T-helper 2 cell treated with Interferon-gamma antibody and Interleukin-4, amounts not matched to agents 5 μg/mL and 100 μg/mL, for 36 hours (primary cell): ENCODE results near the gene IRF6.

Experiments used
- DNase-seq: peaks from one replicate; pipeline ENCODE4 v3.0.0; 2021; ENCODE audit warnings: low spot score
- H3K27ac Mint-ChIP-seq: one replicate; pipeline ENCODE4 v1.8.0; 2021; ENCODE audit warnings: mild to moderate bottlenecking, mixed read lengths
- H3K27me3 Mint-ChIP-seq: one replicate; pipeline ENCODE4 v1.8.0; 2021; ENCODE audit warnings: low read depth, mixed read lengths
- H3K36me3 Mint-ChIP-seq: one replicate; pipeline ENCODE4 v1.8.0; 2021; ENCODE audit warnings: low read depth, mixed read lengths
- H3K4me1 Mint-ChIP-seq: one replicate; pipeline ENCODE4 v1.8.0; 2021; ENCODE audit warnings: low read depth, mixed read lengths
- H3K4me3 Mint-ChIP-seq: one replicate; pipeline ENCODE4 v1.8.0; 2022; ENCODE audit warnings: mild to moderate bottlenecking, moderate library complexity, mixed read lengths
- H3K9me3 Mint-ChIP-seq: one replicate; pipeline ENCODE4 v1.8.0; 2021; ENCODE audit warnings: mixed read lengths

Gene IRF6

GRCh38 chr1:209752890-209753289 lies 53.1 kb downstream of the IRF6 start:
- no peaks in the 10 kb centered on the region for H3K27me3 Mint-ChIP-seq
- H3K4me3 Mint-ChIP-seq, result peak overlapping the region; percentile 80
- H3K9me3 Mint-ChIP-seq, result no peaks in the 10 kb centered on the region
- DNase-seq, result no peak
- H3K27ac Mint-ChIP-seq, result peak overlapping the region; percentile 99
- H3K36me3 Mint-ChIP-seq, result peaks cover 24% of the 10 kb centered on the region
- H3K4me1 Mint-ChIP-seq, result peaks cover 65% of the 10 kb centered on the region

GRCh38 chr1:209751627-209752231 lies 54.2 kb downstream of the IRF6 start:
- DNase-seq, result peak; percentile 73
- peak overlapping the region; percentile 80 for H3K4me3 Mint-ChIP-seq
- H3K4me1 Mint-ChIP-seq, result peaks cover 75% of the 10 kb centered on the region
- H3K36me3 Mint-ChIP-seq, result peaks cover 13% of the 10 kb centered on the region
- peak overlapping the region; percentile 99 for H3K27ac Mint-ChIP-seq
- H3K9me3 Mint-ChIP-seq, result no peaks in the 10 kb centered on the region
- H3K27me3 Mint-ChIP-seq, result no peaks in the 10 kb centered on the region

GRCh38 chr1:209749670-209750323 lies 56.1 kb downstream of the IRF6 start:
- Mint-ChIP-seq H3K4me1 (peaks cover 71% of the 10 kb centered on the region), H3K27me3 (no peaks in the 10 kb centered on the region), H3K27ac (peak overlapping the region; percentile 77), H3K9me3 (no peaks in the 10 kb centered on the region), H3K36me3 (no peaks in the 10 kb centered on the region), H3K4me3 (peak overlapping the region; percentile 41)
- no peak for DNase-seq

GRCh38 chr1:209749205-209749604 lies 56.7 kb downstream of the IRF6 start:
- Mint-ChIP-seq H3K4me1 (peaks cover 69% of the 10 kb centered on the region), H3K27ac (peak overlapping the region; percentile 77), H3K27me3 (no peaks in the 10 kb centered on the region), H3K9me3 (no peaks in the 10 kb centered on the region), H3K36me3 (no peaks in the 10 kb centered on the region), H3K4me3 (peak overlapping the region; percentile 41)
- DNase-seq, result no peak

GRCh38 chr1:209748620-209749019 lies 57.3 kb downstream of the IRF6 start:
- Mint-ChIP-seq H3K36me3 (no peaks in the 10 kb centered on the region), H3K9me3 (no peaks in the 10 kb centered on the region)

GRCh38 chr1:209747580-209748262 lies 58.2 kb downstream of the IRF6 start:
- Mint-ChIP-seq H3K4me3 (peak overlapping the region; percentile 82), H3K36me3 (no peaks in the 10 kb centered on the region), H3K9me3 (no peaks in the 10 kb centered on the region), H3K27ac (peak overlapping the region; percentile 95), H3K27me3 (no peaks in the 10 kb centered on the region), H3K4me1 (peaks cover 65% of the 10 kb centered on the region)
- DNase-seq, result peak; percentile 94

More at GRCh38 chr1:209748620-209749019, 57.3 kb downstream of the IRF6 start:
- peak overlapping the region; percentile 82 for H3K4me3 Mint-ChIP-seq
- H3K27ac Mint-ChIP-seq, result peak overlapping the region; percentile 95
- H3K27me3 Mint-ChIP-seq, result no peaks in the 10 kb centered on the region
- H3K4me1 Mint-ChIP-seq, result peaks cover 66% of the 10 kb centered on the region
- DNase-seq, result no peak

- Mint-ChIP-seq H3K9me3 (no peaks in the 10 kb centered on the region), H3K27me3 (no peaks in the 10 kb centered on the region), H3K36me3 (no peaks in the 10 kb centered on the region), H3K4me3 (no peak overlapping the region), H3K4me1 (peaks cover 64% of the 10 kb centered on the region), H3K27ac (peak overlapping the region; percentile 61)
- DNase-seq, result no peak
These were observed 59.3 kb downstream of the IRF6 start for GRCh38 chr1:209746451-209747165.

GRCh38 chr1:209743145-209743482 lies 62.8 kb downstream of the IRF6 start:
- no peaks in the 10 kb centered on the region for H3K36me3 Mint-ChIP-seq
- H3K4me1 Mint-ChIP-seq, result peaks cover 41% of the 10 kb centered on the region
- H3K27me3 Mint-ChIP-seq, result no peaks in the 10 kb centered on the region
- H3K4me3 Mint-ChIP-seq, result no peak overlapping the region
- H3K9me3 Mint-ChIP-seq, result no peaks in the 10 kb centered on the region
- no peak for DNase-seq
- peak overlapping the region; percentile 39 for H3K27ac Mint-ChIP-seq

- no peak for DNase-seq
- no peaks in the 10 kb centered on the region for H3K9me3 Mint-ChIP-seq
- H3K27me3 Mint-ChIP-seq, result no peaks in the 10 kb centered on the region
- peaks cover 35% of the 10 kb centered on the region for H3K4me1 Mint-ChIP-seq
- peak overlapping the region; percentile 39 for H3K27ac Mint-ChIP-seq
- H3K36me3 Mint-ChIP-seq, result no peaks in the 10 kb centered on the region
- H3K4me3 Mint-ChIP-seq, result no peak overlapping the region
These were observed 63.4 kb downstream of the IRF6 start for GRCh38 chr1:209742409-209743144.

GRCh38 chr1:209741889-209742288 lies 64.1 kb downstream of the IRF6 start:
- Mint-ChIP-seq H3K4me1 (peaks cover 32% of the 10 kb centered on the region), H3K27ac (peak overlapping the region; percentile 57), H3K4me3 (no peak overlapping the region)

GRCh38 chr1:209741193-209741592 lies 64.7 kb downstream of the IRF6 start:
- no peaks in the 10 kb centered on the region for H3K9me3 Mint-ChIP-seq
- H3K27me3 Mint-ChIP-seq, result no peaks in the 10 kb centered on the region
- no peaks in the 10 kb centered on the region for H3K36me3 Mint-ChIP-seq
- no peak for DNase-seq
- H3K4me3 Mint-ChIP-seq, result no peak overlapping the region
- no peak overlapping the region for H3K27ac Mint-ChIP-seq
- H3K4me1 Mint-ChIP-seq, result peaks cover 33% of the 10 kb centered on the region

More at GRCh38 chr1:209741889-209742288, 64.1 kb downstream of the IRF6 start:
- no peak for DNase-seq
- no peaks in the 10 kb centered on the region for H3K27me3 Mint-ChIP-seq
- no peaks in the 10 kb centered on the region for H3K36me3 Mint-ChIP-seq
- no peaks in the 10 kb centered on the region for H3K9me3 Mint-ChIP-seq

GRCh38 chr1:209738270-209738669 lies 67.7 kb downstream of the IRF6 start:
- Mint-ChIP-seq H3K27me3 (no peaks in the 10 kb centered on the region), H3K36me3 (no peaks in the 10 kb centered on the region), H3K4me1 (peaks cover 36% of the 10 kb centered on the region), H3K4me3 (no peak overlapping the region), H3K27ac (no peak overlapping the region), H3K9me3 (no peaks in the 10 kb centered on the region)
- DNase-seq, result no peak

- Mint-ChIP-seq H3K4me3 (no peak overlapping the region), H3K27me3 (no peaks in the 10 kb centered on the region), H3K36me3 (no peaks in the 10 kb centered on the region), H3K27ac (no peak overlapping the region), H3K9me3 (no peaks in the 10 kb centered on the region), H3K4me1 (peaks cover 28% of the 10 kb centered on the region)
- DNase-seq, result no peak
These were observed 68.8 kb downstream of the IRF6 start for GRCh38 chr1:209737118-209737505.
